Activated CD8-positive, alpha-beta memory T cell treated with anti-CD3 and anti-CD28 coated beads, Interleukin-2, amount 50 U/mL, for 24 hours (primary cell): ENCODE results near the gene TMEM220.
"Not testable (repeated sequence)": the region's sequence is repeated elsewhere in the genome, so short reads cannot be mapped to it uniquely, and the experiment has no call there.

Experiments
- DNase-seq: peaks from one replicate; pipeline ENCODE4 v3.0.0-alpha.2; 2020; ENCODE audit errors: extremely low read depth

Gene TMEM220

DNA sequence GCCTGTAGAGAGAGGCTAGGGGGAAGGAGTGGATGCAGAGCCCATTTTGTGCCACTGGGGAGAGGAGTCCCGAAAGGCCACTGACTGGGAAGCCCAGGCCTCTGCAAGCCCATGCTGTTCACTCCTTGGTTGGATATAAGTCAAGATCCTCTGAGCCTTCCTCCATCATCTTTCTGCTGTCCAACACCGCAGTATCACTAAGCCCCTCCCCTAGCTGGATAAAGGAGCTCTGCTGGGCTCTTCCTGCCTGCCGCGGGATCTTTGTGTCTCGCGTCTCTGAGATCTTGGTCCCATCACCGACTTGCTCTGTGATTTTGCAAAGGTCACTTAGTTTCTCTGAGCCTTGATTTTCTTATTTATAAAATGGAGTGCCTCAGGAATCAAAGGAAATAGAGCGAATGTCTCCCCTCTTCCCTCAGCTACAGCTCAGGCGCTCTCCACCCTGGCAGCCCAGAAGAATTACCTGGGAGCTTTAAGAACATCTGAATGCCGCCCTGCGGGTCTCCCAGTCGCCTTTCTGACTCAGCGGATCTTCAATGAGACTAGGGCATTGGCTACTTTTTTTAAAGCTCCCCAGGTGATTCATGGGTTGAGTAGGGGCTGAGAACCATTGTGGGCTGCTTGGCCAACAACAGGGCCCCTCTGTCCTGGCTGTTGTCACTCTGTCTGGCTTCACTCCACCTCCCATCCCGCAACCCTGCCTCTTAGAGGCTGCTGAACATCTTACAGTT lies 25.2 kb upstream of the TMEM220 start:
- DNase-seq, result no peak

DNA sequence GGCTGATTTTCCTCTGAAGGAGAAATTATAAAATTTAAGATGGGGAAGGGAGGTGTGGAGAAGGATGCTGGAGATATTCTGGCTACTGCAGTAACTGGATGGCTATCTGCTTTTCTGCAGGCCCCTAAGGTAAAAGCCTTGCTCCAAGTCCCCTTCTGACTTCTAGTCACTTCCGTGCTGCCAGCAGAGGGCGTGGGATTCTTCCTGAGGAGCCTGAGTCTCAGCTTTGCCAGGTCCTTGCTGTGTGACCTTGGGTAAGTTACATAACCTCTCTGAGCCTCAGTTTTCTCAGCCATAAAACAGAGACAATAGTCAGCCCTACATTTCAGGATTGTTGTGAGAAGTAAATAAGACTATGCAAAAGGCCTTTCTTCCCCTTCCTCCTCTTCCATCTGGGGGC lies 24.3 kb upstream of the TMEM220 start:
- DNase-seq, result no peak

DNA sequence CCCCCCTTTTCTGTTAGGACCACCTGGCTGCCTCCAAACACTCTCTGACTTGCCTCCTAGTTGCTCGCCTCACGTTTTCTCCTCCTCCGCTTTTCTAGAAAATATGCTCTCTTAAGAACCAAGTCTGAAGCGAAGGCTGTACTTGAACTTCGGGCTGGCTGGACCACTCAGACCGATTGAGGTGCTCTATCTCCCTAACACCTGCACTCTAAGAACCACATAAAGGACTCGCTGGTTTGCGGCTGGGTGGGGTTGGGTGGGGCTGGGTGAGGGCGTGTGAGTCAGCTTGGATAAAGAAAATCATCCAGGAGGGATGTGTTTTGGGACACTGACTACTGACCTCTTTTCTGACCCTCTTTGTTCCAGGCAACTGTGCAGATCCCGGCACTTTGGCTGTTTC lies 22.9 kb upstream of the TMEM220 start:
- no peak for DNase-seq

- DNase-seq, result no peak
Measured at GRCh38 chr17:10751563-10751962, 21.7 kb upstream of the TMEM220 start.

DNA sequence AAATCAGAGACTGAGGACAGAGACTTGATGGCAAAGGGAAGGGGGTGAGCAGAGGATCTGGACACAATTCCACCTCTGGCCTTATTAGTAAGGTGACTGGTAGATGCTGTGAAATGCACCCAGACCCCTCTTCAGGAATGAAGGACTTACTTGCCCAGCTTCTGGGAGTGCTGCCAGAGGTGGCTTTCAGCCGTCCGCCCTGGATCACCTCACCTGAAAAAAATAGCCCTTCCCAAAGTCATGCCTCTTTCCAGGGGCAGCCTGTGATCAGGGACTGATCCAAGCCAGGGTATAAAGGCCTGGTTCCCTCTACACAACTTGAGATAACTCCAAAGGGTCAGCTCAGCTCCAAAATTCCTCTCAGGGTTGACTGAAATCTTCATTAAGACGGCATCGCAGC lies 20.4 kb upstream of the TMEM220 start:
- DNase-seq, result no peak

DNA sequence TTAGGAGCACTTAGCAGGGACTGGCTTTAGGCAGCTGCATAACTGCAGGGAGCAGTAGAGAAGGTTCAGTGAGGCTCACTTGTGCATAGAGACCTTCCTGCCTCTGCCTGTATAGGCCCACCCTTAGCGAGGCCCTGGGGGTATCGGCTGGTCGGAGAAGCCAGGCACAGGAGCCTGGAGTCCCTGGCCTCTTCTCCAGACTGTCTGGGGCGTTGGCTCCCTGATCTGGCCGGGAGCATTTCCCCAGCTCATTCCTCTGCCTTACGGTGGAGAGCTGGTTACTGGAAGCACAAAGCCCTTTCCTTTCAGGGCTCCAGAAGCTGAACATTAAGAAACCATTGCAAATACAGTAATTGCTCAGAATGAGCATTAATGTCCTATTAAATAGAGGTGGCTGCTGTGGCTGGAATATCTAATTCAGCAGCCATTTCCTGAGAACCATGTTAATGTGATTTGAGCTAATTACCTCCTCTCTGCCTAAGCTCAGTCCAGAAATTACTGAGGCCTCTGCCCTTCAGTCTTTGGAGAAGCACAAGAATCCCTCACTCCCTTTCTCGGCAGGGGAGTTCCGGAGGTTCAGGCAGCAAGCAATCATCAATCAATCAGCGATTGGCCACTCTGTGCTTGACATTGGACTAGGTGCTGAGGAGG lies 18.8 kb upstream of the TMEM220 start:
- no peak for DNase-seq

DNA sequence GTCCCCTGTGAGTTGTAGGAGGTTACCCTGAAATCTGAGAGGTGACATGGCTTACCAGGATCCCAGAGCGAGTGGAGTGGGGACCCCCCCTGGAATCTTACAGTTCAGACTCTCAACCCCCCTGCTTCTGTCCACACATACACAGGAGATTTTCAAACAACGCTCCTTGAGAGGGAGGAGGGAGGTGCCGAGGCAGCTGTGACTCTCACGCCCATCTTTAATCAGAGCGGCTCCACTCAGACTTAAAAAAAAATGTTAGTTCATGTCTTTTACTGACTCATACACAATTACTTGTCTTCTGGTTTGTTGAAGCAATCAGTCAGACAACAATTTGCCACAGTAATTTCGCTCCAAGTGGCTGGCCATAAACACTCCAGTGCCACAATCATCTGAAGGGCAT lies 15.4 kb upstream of the TMEM220 start:
- no peak for DNase-seq

DNA sequence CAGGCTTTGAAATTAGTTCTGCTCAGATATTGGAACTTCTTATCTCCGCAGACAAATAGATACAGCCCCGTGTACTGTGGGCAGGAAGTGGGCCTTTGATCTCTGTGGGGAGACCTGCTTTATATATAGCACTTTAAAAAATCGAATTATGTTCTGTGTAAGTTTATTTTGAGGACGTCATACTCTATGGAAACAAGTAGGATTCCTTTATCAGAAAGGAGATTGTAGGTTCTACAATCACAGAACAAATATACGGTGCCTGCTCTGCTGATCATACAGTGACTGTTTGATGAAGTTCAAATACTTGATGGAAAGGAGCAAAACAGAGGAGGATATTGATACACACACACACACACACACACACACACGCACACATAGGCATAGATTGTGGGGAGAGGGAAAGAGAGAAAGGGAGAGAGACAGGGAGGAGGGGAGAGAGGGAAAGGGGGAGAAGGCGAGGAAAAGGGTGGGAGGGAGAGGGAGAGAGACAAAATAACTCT lies 14.7 kb upstream of the TMEM220 start:
- no peak for DNase-seq

- no peak for DNase-seq
Measured at GRCh38 chr17:10743316-10744009, 13.6 kb upstream of the TMEM220 start.

GRCh38 chr17:10742431-10742830 lies 12.6 kb upstream of the TMEM220 start:
- DNase-seq, result no peak

DNA sequence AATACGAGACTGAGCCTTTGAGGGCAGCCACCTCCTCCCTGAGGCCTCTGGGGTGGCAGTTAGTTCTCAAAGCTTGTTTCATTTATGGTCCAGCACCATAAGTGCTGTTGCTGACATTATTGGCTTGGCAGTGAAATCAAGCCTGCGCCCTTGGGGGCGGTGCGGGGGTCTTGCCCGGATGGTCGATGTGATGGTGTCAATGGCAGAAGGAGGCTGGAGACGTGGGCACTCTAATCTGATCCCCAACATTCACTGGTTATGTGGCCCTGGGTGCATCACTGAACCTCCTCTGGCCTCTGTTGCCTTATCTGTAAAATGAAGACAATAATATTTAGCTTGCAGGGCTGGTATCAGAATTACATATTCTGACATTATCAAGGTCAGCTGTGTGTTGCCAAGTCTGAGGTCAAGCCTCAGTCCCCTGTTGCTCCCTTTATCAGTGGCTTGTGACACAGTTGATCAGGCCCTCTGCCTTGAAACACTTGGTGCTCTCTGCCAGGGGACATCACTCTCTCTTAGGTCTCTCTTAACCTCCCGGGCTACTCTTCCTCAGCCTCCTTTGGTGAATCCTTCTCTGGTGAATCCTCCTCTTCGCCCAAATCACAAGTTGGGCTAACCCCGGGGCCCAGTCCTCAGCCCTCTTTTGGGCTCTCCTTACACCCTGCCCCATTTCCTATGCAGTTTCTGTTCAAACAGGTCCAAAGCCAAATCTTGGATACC lies 11.8 kb upstream of the TMEM220 start:
- no peak for DNase-seq

DNA sequence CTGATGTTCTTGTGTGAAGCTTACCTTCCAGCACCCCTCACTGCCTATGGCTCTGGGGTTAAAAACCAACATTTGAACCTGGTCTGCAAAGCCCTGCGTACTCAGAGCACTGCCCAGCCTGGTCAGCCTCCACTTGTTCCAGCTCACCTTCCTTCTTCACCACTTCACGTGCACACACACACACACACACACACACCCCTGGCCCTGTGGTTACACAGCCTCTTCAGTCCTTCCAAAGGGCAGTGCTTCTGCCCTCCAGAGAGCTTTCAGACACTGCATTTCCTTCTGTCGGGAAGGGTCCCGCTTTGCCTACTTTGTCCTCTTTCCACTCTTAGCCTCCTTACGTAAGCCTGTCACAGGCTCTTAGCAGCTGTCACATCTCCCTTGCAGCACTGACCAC lies 9.6 kb upstream of the TMEM220 start:
- DNase-seq, result no peak

GRCh38 chr17:10738521-10739258 lies 8.9 kb upstream of the TMEM220 start:
- DNase-seq, result no peak

GRCh38 chr17:10737736-10738135 lies 7.9 kb upstream of the TMEM220 start:
- DNase-seq, result no peak

GRCh38 chr17:10737168-10737622 lies 7.4 kb upstream of the TMEM220 start:
- no peak for DNase-seq

GRCh38 chr17:10735821-10736220 lies 6.0 kb upstream of the TMEM220 start:
- DNase-seq, result no peak

DNA sequence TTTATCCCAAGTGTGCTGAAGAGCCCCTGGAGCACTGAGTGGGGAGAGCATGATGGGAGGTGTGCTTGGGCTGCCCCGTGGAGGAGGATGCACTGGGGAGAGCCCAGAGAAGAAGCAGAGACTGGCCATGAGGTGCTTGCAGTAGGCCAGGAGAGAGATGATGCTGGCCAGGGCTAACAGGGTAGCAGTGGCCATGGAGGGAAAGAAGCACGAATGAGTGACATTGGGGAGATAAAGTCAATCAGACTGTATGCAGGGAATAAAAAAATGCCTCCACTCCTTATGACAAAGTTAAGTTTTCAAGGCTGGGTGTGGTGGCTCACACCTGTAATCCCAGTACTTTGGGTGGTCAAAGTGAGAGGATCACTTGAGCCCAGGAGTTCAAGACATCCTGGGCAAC lies 5.4 kb upstream of the TMEM220 start:
- no peak for DNase-seq

DNA sequence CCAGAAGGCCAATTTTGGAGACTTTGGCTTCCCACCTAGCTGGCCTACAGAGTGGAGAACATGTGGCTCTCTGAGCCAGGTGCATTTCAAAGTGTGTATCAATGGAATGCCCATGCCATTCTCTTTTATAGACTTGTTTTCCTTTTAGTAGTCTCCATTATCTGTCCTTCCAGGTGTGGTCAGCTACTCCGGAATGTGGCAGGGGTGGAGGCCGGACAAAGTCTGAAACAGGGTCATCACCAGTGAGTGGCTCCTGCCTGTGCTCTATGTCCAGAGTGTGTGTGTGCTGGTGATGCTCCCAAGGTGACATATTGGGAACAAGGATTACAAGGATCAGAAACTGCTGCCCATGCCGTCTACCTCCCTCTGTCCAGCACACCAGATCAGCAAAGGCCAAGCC lies 3.8 kb upstream of the TMEM220 start:
- DNase-seq, result no peak

GRCh38 chr17:10732121-10732520 lies 2.3 kb upstream of the TMEM220 start:
- DNase-seq, result not testable (repeated sequence)

DNA sequence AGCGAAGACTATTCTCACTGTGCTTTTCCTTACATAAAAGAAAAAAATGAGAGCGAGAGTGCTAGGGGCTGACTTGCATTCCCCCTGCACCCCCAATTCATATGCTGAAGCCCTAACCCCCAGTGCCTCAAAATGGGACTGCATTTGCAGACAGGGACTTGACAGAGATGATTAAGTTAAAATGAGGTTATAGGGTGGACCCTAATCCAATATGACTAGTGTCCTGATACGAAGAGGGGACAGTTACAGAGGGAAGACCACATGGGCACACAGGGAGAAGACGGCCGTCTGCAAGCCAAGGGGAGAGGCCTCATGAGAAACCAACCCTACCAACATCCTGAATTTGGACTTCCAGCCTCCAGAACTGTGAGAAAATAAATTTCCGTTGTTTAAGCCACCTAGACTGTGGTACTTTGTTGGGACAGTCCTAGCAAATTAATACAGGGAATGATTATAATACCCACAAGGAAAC lies 1.6 kb upstream of the TMEM220 start:
- no peak for DNase-seq

DNA sequence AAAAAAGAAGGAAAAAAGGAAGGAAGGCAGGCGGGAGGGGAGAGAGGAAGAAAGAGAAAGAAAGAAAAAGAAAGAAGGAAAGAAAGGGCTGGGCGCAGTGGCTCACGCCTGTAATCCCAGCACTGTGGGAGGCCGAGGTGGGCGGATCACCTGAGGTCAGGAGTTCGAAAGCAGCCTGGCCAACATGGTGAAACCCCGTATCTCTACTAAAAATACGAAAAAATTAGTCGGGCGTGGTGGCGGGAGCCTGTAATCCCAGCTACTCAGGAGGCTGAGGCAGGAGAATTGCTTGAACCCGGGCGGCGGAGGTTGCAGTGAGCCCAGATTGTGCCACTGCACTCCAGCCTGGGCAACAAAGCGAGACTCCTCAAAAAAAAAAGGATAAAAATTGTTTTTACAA lies 424 bp upstream of the TMEM220 start:
- DNase-seq, result not testable (repeated sequence)
